T1000 (cell line): Measurements from ENCODE around the gene RFNG.

ENCODE experiments used
- DNase-seq: peaks from one replicate; lab custom pipeline; 2025; ENCODE audit warnings: mixed read lengths; lab: John Stamatoyannopoulos, UW

Gene RFNG

GRCh38 chr17:82089723-82090548 lies 38.3 kb upstream of the RFNG start:
- no peak for DNase-seq

GRCh38 chr17:82088838-82089722 lies 37.5 kb upstream of the RFNG start:
- no peak for DNase-seq

DNA sequence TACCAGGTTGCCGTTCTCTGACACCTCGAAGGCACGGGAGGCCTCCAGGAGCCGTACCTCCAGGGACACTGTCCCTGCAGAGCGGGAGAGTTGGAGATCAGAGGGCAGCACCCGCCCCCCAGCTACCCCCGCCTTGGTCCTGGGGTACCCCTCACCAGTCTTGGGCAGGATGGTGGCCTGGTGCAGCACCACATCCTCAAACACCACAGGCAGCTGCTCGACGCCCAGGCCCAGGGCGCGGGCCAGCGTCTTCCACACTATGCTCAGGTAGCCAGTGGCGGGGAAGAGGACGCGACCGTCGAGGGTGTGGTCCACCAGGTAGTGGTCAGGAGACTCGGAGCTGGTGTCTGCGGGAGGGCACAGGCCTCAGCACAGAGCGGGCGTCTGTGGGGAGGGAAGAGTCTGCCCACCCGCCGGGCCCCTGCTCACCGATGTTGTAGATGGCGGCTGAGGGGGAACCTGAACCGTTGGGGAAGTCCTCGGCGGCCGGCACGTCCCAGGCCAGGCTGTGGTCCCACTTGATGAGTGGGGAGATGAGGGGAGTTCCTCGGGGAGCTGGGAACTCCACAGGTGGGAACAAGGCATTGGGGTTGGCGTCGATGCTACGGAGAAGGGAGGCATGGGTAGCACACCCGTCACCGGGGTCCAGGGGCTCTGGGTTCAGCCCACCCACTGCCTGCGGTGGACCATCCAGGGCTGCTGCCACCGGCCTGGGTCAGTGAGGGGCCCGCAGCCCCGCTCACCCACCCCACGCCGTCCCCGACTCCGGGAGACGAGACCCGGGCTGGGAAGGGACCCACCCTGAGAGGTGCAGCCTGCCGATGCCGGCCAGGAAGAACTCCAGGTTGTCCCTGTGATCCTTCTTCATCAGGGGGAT lies 36.6 kb upstream of the RFNG start:
- DNase-seq, result no peak

DNA sequence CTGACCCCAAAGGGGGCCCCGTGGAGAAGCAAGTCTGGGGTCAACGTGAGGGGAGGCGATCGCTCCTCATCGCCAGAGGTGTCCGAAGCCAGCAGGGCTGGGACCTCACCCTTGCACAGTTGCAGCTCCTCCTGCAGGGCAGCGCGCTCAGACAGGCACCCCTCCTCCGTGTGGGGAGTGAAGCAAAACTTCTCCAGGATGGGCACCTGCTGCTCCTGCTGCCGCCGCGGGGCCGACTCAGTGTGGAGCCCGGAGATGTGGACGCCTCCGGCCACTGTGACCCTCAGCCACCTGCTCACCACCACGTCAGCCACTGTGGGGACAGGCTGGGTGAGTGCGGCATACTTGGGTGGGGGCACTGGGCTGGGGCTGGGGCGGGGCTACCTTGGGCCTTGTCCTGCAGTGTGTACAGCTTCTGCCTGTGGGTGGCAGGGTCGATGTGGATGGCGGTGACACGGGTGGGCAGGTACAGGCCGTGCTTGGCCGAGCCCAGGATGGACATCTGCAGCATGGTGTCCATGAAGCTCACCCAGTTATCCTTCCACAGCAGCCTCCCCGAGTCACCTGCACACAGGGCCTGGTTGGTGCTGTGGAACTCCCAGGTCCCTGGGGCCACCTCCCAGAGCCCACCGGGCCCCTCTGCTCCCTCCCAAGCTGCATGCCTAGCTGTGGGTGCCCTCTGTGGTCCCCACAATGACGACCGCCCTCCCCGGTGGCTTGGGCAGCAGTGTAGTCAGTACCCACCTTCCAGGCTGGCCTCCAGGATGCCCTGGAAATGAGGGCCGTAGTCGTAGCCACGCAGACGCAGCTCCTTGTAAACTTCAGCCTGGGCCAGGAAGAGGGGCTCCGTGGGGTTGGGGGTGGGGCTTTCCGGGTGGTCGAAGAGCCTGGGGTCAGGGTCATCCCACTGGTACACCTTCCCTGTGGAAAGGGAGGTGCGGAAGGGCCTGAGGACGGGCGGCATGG lies 35.6 kb upstream of the RFNG start:
- DNase-seq, result no peak

DNA sequence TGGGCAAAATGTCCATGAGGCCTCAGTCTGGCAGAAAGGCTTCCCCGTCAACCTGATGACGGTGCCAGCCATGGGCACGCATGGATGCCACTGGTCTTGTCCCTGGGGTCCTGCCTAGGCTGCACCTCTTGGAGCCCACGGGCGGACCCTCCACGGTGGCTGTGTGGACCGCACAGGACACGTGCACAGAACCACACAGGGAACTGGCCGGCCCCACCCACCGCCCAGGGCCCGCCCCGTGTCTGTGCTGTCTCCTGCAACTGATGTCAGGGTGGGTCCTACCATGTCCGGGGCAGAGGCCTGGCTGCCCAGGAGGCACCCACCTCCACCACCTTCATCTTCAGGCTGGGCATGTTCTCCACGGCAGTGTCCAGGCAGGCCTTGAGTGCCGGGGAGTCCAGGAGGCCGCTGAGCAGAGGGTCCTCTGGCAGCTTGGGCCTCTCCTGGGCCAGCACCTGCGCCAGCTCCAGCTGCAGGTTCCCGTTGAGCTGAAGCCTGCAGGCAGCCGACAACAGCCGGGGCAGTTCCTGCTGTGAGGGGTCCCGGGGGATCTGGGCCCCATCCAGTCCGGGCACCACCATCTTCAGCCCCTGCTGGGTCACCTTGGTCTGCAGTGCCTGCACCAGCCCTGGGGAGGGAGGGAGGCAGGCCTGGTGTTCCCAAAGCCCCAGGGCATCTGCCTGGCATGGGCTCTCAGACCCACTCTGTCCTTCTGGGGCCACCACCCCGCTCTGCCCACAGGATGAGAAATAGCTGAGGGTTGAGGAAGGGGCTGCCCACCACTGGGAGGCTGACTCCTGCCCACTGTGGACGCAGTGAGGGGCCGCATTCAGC lies 34.5 kb upstream of the RFNG start:
- no peak for DNase-seq

- no peak for DNase-seq
Measured at GRCh38 chr17:82085031-82085861, 33.6 kb upstream of the RFNG start.

DNA sequence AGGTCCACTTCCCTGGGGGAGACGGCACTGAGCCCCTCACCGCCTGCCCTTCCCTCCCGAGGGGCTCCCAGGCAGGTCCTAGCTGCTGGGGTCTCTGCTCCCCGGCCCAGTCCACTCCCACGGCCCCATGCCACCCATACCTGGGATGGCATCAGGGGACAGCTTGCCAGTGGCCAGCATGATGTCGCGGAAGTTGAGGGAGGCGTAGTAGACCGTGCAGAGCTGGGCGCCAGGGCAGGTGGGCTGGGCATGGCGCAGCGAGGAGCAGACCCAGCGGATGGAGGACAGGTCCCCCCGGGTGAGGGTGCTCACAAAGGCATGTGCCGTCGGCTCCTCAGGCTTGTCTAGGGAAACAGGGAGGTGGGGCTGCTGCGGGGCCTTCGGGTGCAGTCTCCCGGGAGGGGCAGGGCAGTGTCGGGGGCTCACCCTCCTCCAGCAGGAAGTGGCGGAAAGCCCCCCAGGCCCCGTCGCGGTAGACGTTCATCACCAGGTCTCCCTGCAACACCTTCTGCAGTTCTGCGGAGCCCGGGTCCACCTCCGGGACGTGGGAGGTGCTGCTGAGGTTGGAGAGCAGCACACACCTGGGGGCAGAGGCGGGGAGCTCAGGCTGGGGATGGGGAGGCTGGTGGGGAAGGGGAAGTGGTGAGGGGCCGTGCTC lies 32.9 kb upstream of the RFNG start:
- DNase-seq, result no peak

DNA sequence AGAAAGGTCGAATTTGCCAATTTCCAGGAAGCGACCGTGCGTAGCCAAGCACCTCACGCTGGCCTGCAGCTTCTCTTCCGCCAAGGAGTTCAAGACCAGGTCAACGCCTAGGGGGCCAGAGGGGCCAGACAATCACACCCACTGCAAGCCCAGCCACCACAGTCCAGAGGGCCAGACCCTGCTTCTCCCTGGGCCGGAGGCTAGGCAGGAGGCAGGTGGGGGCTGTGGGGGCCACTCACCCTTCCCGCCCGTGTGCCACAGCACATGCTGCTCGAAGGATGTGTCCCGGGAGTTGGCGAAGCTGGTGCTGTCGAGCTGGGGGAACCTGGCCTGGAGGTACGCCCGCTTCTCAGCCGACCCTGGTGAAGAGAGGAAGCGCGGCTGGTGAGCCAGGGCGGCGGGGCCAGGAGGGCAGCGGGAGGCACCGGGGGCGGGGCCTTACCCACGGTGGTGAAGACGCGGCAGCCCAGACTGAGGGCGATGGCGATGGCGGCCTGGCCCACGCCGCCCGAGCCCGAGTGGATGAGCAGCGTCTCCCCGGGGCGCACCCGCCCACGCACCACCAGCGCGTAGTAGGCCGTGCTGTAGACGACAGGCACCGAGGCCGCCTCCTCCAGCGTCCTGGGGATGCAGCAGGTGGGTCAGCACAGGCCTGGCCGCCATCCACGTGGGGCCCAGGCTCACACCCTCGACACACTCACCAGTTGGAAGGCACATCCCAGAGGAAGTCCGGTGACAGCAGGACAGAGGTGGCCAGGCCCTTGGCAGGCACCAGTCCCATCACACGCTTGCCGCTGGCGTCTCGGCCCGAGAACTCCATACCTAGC lies 32.1 kb upstream of the RFNG start:
- DNase-seq, result no peak

- no peak for DNase-seq
Measured at GRCh38 chr17:82083009-82083408, 31.4 kb upstream of the RFNG start.

DNA sequence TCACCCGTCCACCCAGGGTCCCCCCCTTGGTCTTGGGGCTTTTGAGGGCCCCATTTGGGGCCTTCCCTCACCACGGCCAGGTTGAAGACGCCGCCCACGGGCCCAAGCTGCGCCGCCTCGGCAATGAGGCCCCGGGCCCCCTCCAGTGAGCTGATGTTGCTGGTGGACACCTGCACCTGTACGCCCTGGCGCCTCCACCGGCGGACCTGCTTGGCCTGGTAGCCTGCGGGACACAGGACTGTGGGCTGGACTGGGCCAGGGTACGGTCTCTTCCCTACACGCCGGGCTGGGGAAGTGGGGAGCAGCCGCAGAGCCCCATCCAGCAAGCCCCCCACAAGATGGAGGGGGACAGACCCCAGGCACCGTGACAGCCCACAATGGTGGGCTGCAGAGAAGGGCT lies 30.8 kb upstream of the RFNG start:
- DNase-seq, result no peak

DNA sequence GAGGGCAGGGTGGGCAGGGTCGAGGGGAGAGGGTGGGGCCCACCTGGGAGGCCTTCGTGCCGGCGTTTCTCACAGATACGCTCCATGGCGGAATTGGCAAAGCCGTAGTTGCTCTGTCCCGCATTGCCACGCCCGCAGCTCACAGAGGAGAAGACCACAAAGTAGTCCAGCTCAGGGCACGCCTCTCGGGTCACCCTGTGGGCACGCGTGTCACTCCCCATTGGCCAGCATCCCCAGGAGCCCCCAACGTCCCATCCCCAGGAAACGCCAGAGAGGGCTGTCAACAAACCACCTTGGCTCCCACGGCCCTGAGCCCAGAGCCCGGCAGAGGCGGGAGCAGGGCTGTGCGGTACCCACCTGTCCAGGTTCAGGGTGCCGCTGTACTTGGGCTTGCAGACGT lies 30.4 kb upstream of the RFNG start:
- DNase-seq, result no peak

DNA sequence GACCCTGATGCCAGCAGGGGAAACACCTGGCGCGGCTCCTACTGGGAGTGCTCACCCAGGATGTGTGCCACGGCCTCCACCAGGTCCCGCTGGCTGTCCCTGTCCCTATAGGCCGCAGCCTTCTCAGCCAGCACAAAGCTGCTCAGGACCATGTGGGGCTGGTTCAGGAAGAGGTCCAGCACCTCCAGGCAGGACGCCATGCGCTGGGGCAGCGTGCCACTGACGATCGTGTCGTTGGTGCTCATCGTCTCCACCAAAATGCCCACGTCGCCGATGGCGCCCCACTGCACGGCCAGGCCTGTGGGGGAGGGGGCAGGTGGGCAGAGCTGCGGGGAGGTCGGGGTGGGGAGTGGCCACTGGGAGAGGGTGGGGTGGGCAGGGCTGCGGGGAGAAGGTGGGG lies 29.9 kb upstream of the RFNG start:
- DNase-seq, result no peak

DNA sequence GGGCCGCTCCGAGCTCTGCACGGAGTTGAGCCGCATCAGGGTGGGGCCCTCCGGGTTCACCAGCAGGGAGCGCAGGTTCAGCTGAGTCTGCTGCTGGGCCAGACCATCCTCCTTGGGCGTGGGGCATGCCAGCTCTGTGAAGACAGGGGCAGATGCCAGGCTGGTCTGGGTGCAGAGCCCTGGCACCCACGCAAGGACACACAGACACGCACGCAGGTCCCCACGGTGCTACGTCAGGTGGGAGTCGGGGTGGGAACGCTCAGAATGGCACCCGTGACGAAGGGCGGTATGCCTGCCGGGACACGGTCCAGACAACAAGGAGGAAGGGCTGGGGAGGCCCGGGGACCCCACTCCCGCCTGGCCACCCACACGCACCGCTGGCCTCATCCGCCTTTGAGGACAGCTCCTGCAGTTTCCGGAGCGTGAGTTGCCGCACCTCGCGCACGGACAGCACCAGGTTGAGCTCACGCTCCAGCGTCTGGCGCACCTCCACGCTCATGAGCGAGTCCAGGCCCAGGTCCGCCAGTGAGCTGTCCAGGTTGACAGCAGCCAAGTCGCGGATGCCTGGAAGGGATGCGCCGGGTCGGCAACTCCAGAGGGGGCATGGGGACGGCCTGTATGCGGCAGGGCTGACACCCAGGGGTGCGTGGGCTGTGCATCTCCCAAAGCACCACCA lies 29.3 kb upstream of the RFNG start:
- DNase-seq, result no peak

DNA sequence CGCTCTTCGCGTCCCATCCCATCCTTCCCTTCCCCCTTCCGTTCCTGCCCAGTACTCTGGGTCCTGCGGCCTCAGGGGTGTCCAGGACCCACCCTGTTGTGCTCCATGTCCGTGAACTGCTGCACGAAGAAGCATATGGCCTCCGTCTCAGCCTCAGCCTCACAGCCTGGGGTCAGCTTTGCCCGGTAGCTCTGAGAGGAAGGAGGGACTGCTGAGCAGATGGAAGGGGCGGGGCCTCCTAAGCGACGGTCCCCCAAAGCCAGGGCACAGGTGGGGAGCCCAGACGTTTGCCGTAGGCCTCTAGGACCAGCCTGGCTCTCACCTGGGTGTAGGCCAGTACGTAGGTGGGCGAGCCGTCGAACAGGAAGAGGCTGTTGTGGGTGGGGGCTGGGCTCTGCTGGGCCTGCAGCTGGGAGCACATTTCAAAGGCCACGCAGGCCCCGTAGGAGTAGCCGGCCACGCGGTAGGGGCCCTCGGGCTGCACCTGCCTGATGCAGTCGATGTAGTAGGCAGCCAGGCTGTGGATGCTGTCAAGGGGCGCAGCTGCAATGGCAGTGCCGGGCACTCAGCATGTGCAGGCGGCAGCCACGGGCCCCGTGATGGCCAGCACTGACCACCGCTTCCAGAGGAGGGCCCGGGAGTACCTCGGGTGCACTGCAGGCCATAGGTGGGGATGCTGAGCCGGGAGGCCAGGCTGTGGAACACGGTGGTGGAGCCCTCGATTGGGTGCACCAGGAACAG lies 28.6 kb upstream of the RFNG start:
- DNase-seq, result no peak

DNA sequence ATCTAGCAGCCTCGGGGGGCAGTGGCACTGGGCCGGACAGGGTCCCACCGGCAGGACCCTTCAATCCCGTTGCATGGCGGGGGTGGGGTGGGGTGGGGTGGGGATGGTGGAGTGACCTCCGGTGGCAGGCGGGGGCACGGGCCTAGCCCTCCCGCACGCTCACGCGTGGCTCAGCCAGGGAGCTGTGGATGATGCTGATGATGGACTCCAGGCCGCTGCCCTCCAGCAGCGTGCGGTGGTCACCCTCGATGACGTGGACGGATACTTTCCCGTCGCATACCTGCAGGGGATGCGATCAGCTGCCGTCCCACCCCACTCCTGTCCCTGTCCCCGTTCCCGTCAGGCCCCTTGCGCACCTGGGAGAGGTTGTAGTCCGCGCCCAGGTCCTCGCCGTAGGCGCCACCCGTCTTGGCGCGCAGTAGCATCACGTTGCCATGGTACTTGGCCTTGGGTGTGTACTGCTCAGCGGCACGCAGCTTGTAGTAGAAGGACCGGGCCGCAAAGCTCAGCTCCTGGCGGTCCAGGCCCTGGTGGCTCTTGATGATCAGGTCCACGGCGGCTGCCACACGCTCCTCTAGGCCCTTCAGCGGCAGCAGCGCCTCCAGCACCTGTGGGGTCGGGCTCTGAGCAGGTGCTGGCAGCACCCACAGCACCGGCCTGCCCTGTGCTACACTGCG lies 27.5 kb upstream of the RFNG start:
- no peak for DNase-seq

GRCh38 chr17:82078433-82078832 lies 26.8 kb upstream of the RFNG start:
- DNase-seq, result no peak
